Lower leg skin (tissue), 3 donors: ENCODE results near the gene PLEKHM1.

Source experiments
- CTCF ChIP-seq, 3 donors: fragments of 450-650 bp; IDR thresholded peaks; one replicate each; pipeline ENCODE4 v1.5.1; 2016; ENCODE audit warnings: antibody characterized with exemption in 3 of 3, mild to moderate bottlenecking in 3 of 3, moderate library complexity in 2 of 3
- POLR2A ChIP-seq, 2 donors: fragments of 450-650 bp; IDR thresholded peaks; one replicate each; pipeline ENCODE4 v1.6.1; 2016 to 2017; ENCODE audit warnings: antibody characterized with exemption in 2 of 2, mild to moderate bottlenecking in 1 of 2, moderate library complexity in 1 of 2

GRCh38 chr17:45431531-45432404 is 58.8 kb downstream of the PLEKHM1 start:
- no peak for TF ChIP-seq POLR2A (IDR thresholded peaks at IDR 0.05)
- TF ChIP-seq CTCF (IDR thresholded peaks at IDR 0.05) = no peak
